IMR-90 (cell line): Measurements from ENCODE around the gene PPP2R5A. TPM values are rescaled to one million over a fixed set of nuclear protein-coding genes. Genes with fewer than 3 reads are reported as not detected.

Source experiments
- ATAC-seq: fragments of 200-7000 bp; cut with Tn5 transposase; 2 replicates; pipeline ENCODE4 v1.9.1; 2020; ENCODE audit warnings: low read depth, mild to moderate bottlenecking, moderate library complexity
- BruUV-seq: library from RNA; stranded (reverse); fragments of 400-500 nt; replicated peaks from 2 replicates; lab custom pipeline; 2021; lab: Mats Ljungman, UMichigan
- CTCF ChIA-PET: fragments of 300-600 bp; formaldehyde crosslinking; extraction: SDS; loops from one replicate; lab custom pipeline; 2021; ENCODE audit warnings: antibody characterized with exemption; lab: Yijun Ruan, JAX
- POLR2A ChIA-PET: fragments of 300-600 bp; sonication (Branson Sonifier 250); formaldehyde crosslinking; loops from one replicate; lab custom pipeline; 2022; ENCODE audit warnings: antibody characterized with exemption; ENCODE audit not compliant: unreplicated experiment; lab: Charles Lee
- DNase-seq: peaks from one replicate; pipeline ENCODE4 v3.0.0; 2013
- H2AFZ ChIP-seq: replicated peaks from 2 replicates; pipeline ENCODE3; 2013; ENCODE audit warnings: low read length, mild to moderate bottlenecking; ENCODE audit not compliant: poor library complexity
- H2AK5ac ChIP-seq: 2 replicates; pipeline ENCODE4 v1.6.1; 2013; ENCODE audit warnings: low read depth, low read length, inconsistent platforms
- H2AK9ac ChIP-seq: replicated peaks from 2 replicates; pipeline ENCODE3; 2013; ENCODE audit warnings: mild to moderate bottlenecking, low read depth, low read length, moderate library complexity; ENCODE audit not compliant: poor library complexity
- H2BK120ac ChIP-seq: 2 replicates; pipeline ENCODE4 v1.6.1; 2013; ENCODE audit warnings: low read depth, low read length, inconsistent platforms
- H2BK15ac ChIP-seq: 3 replicates; pipeline ENCODE4 v1.6.1; 2013; ENCODE audit warnings: low read depth, low read length, inconsistent platforms
- H2BK20ac ChIP-seq: 2 replicates; pipeline ENCODE4 v1.6.1; 2013; ENCODE audit warnings: low read depth, mild to moderate bottlenecking, inconsistent platforms, low read length, moderate library complexity
- H2BK5ac ChIP-seq: 2 replicates; pipeline ENCODE4 v1.6.1; 2013; ENCODE audit warnings: mild to moderate bottlenecking, low read depth, low read length, inconsistent platforms; ENCODE audit not compliant: poor library complexity, severe bottlenecking
- H3K14ac ChIP-seq: replicated peaks from 2 replicates; pipeline ENCODE4 v1.6.1; 2013; ENCODE audit warnings: low read depth, low read length, inconsistent platforms
- H3K18ac ChIP-seq: 2 replicates; pipeline ENCODE4 v1.6.1; 2013; ENCODE audit warnings: low read depth, low read length, control low read depth
- H3K23ac ChIP-seq: 2 replicates; pipeline ENCODE4 v1.6.1; 2013; ENCODE audit warnings: low read depth, low read length, inconsistent platforms
- H3K27ac ChIP-seq: 2 replicates; pipeline ENCODE4 v1.5.1; 2013; ENCODE audit warnings: mild to moderate bottlenecking, control low read depth, low read length; ENCODE audit not compliant: insufficient read depth
- H3K27me3 ChIP-seq: 2 replicates; pipeline ENCODE4 v1.6.1; 2013; ENCODE audit warnings: low read length; ENCODE audit not compliant: control insufficient read depth, insufficient read depth
- H3K36me3 ChIP-seq: 2 replicates; pipeline ENCODE4 v1.6.1; 2013; ENCODE audit warnings: low read length, mixed read lengths; ENCODE audit not compliant: control insufficient read depth, insufficient read depth
- H3K4ac ChIP-seq: 2 replicates; pipeline ENCODE4 v1.6.1; 2013; ENCODE audit warnings: low read depth, low read length, inconsistent platforms
- H3K4me1 ChIP-seq: 2 replicates; pipeline ENCODE4 v1.6.1; 2013; ENCODE audit warnings: low read length, mixed read lengths; ENCODE audit not compliant: control insufficient read depth, insufficient read depth
- H3K4me2 ChIP-seq: 2 replicates; pipeline ENCODE4 v1.6.1; 2013; ENCODE audit warnings: low read depth, mild to moderate bottlenecking, control low read depth, low read length, moderate library complexity
- H3K4me3 ChIP-seq: 2 replicates; pipeline ENCODE4 v1.5.1; 2013; ENCODE audit warnings: low read depth, mild to moderate bottlenecking, control low read depth, low read length, moderate library complexity; ENCODE audit not compliant: insufficient read depth
- H3K56ac ChIP-seq: 2 replicates; pipeline ENCODE4 v1.6.1; 2013; ENCODE audit warnings: low read length, inconsistent platforms; ENCODE audit not compliant: insufficient read depth; ENCODE audit errors: extremely low read depth
- H3K79me1 ChIP-seq, 2 experiments: 2 replicates each; pipeline ENCODE4 v1.6.1; 2013; ENCODE audit warnings: low read length in 2 of 2, inconsistent platforms in 1 of 2, low read depth in 1 of 2
- H3K9ac ChIP-seq: 2 replicates; pipeline ENCODE4 v1.6.1; 2013; ENCODE audit warnings: low read depth, low read length, control low read depth
- H3K9me1 ChIP-seq: 2 replicates; pipeline ENCODE4 v1.6.1; 2013; ENCODE audit warnings: low read length, inconsistent platforms; ENCODE audit not compliant: insufficient read depth
- H3K9me3 ChIP-seq: 2 replicates; pipeline ENCODE4 v1.6.1; 2013; ENCODE audit warnings: low read length; ENCODE audit not compliant: control insufficient read depth, insufficient read depth
- H4K20me1 ChIP-seq: 2 replicates; pipeline ENCODE4 v1.6.1; 2013; ENCODE audit warnings: low read length, inconsistent platforms; ENCODE audit not compliant: insufficient read depth
- H4K5ac ChIP-seq: 2 replicates; pipeline ENCODE4 v1.6.1; 2013; ENCODE audit warnings: mild to moderate bottlenecking, low read depth, low read length, control low read depth
- H4K8ac ChIP-seq, 2 experiments: 2 replicates each; pipeline ENCODE4 v1.6.1; 2013; ENCODE audit warnings: low read depth in 2 of 2, low read length in 2 of 2, control low read depth in 1 of 2, inconsistent platforms in 1 of 2
- H4K91ac ChIP-seq: 2 replicates; pipeline ENCODE4 v1.6.1; 2013; ENCODE audit warnings: low read depth, low read length, inconsistent platforms; ENCODE audit not compliant: insufficient read depth
- BHLHE40 ChIP-seq: fragments of 150-350 bp; IDR thresholded peaks from 2 replicates; pipeline ENCODE4 v1.6.1; 2016; ENCODE audit warnings: mild to moderate bottlenecking, low read depth, low read length
- FOS ChIP-seq: fragments of 150-350 bp; IDR thresholded peaks from 2 replicates; pipeline ENCODE4 v1.6.1; 2016; ENCODE audit warnings: low read depth, low read length
- MAFK ChIP-seq: IDR thresholded peaks from 2 replicates; pipeline ENCODE4 v1.6.1; 2012; ENCODE audit warnings: low read depth, low read length, improper control_type of control experiment
- NFE2L2 ChIP-seq: fragments of 150-350 bp; IDR thresholded peaks from 2 replicates; pipeline ENCODE4 v1.6.1; 2016; ENCODE audit warnings: low read depth, mild to moderate bottlenecking, low read length
- RAD21 ChIP-seq: IDR thresholded peaks from 2 replicates; pipeline ENCODE4 v1.6.1; 2012; ENCODE audit warnings: low read length, improper control_type of control experiment
- RFX5 ChIP-seq: IDR thresholded peaks from 2 replicates; pipeline ENCODE4 v1.8.0; 2012; ENCODE audit warnings: low read depth, mild to moderate bottlenecking, low read length, moderate library complexity
- WGBS, 2 experiments: methylation state at CpG; one replicate each; pipeline versions ENCODE4 v1.1.5 to v1.1.7; 2013; ENCODE audit warnings: missing lambda C conversion rate in 2 of 2; ENCODE audit not compliant: insufficient read length in 1 of 2; ENCODE audit errors: extremely low coverage in 2 of 2; 5-methylcytosine and 5-hydroxymethylcytosine counted together
- dilution Hi-C: fragments of 300-500 bp; cut with HindIII; formaldehyde crosslinking; loops from one replicate; pipeline ENCODE4 v1.14.3; 2018; ENCODE audit warnings: low sequenced_read_pairs; ENCODE audit not compliant: unreplicated experiment
- in situ Hi-C: fragments of 300-500 bp; cut with MboI; formaldehyde crosslinking; loops from 3 replicates; pipeline ENCODE4 v1.14.3; 2019; ENCODE audit warnings: low sequenced_read_pairs, inconsistent platforms, mixed read lengths
- intact Hi-C: fragments of 100-400 bp; cut with micrococcal nuclease; formaldehyde crosslinking; loops from 2 replicates; pipeline ENCODE4 v1.10.0; 2022
- polyA plus RNA-seq, 3 experiments: library from polyadenylated mRNA; depleted of rRNA; stranded (reverse); fragments of >200 nt; gene quantifications; 2 replicates each; pipeline ENCODE4 v1.2.3, GENCODE V29; 2012; ENCODE audit warnings: low replicate concordance in 1 of 3
- total RNA-seq: library from RNA; depleted of rRNA; stranded (reverse); fragments of >200 nt; gene quantifications from 2 replicates; pipeline ENCODE4 v1.2.3, GENCODE V29; 2012
- TF ChIP-seq, protein P1 (sequence below): fragments of 150-350 bp; IDR thresholded peaks from 2 replicates; pipeline ENCODE4 v1.6.1; 2016; ENCODE audit warnings: low read depth, mild to moderate bottlenecking, low read length, moderate library complexity, borderline replicate concordance

Gene PPP2R5A
- total and polyA plus RNA-seq, 2 of the 4 experiments (the other 2 are of a cell fraction): 8.4 to 12.6 TPM

DNA sequence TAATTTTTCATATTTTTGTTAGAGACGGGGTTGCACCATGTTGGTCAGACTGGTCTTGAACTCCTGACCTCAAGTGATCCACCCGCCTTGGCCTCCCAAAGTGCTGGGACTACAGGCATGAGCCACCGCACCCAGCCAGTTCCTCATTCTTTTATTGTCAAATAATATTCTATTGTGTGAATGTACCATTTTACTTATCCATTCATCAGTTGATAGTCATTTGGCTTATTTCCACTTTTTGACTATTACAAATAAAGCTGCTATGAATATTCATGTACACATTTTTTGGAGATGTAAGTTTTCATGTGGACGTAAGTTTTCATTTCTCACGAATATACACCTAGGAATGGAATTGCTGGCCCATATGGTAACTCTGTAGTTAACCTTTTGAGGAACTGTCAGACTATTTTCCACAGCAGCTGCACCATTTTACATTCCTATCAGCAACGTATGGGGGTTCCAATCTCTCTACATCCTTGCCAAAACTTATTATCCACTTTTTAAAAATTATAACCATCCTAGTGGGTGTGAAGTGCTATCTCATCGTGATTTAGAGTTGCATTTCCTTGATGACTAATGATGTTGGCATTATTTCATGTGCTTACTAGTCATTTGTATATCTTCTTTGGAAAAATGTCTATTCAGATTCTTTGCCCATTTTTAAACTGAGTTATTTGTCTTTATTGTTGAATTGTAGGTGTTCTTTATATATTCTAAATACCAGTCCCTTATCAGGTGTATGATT, 116.8 kb downstream of the PPP2R5A start:
- H4K20me1 ChIP-seq: no peaks in the 10 kb centered on the region
- no peak overlapping the region for H2AFZ ChIP-seq
- no peak overlapping the region; the same call in 1 of the 2 replicates for H3K4me2 ChIP-seq
- H2AK5ac ChIP-seq: no peak overlapping the region
- no peak overlapping the region for H3K56ac ChIP-seq
- no peak overlapping the region for H2BK120ac ChIP-seq
- BruUV-seq: no TSS peak
- peaks cover 2% of the 10 kb centered on the region; the same call in 1 of the 2 replicates for H3K4me1 ChIP-seq
- H3K4me3 ChIP-seq: no peak overlapping the region
- ATAC-seq (peak; percentile 60), DNase-seq (peak; percentile 73)
- peaks cover 1% of the 10 kb centered on the region for H3K9me3 ChIP-seq
- no peak overlapping the region for H3K23ac ChIP-seq
- H2BK20ac ChIP-seq: no peak overlapping the region
- POLR2A ChIA-PET: no interaction called here
- dilution Hi-C loops: no loop called here
- no peak overlapping the region for H3K4ac ChIP-seq
- H4K91ac ChIP-seq: no peak overlapping the region
- H3K27me3 ChIP-seq: no peaks in the 10 kb centered on the region
- H3K14ac ChIP-seq: no peak overlapping the region
- CTCF ChIA-PET: no interaction called here
- intact Hi-C loops: no loop called here
- 0 out of 2 replicates have a peak, but pooled peaks have one; percentile 23 for TF ChIP-seq FOS
- TF ChIP-seq NFE2L2: peak; percentile 78
- no peak for TF ChIP-seq RFX5
- TF ChIP-seq, protein P1, sequence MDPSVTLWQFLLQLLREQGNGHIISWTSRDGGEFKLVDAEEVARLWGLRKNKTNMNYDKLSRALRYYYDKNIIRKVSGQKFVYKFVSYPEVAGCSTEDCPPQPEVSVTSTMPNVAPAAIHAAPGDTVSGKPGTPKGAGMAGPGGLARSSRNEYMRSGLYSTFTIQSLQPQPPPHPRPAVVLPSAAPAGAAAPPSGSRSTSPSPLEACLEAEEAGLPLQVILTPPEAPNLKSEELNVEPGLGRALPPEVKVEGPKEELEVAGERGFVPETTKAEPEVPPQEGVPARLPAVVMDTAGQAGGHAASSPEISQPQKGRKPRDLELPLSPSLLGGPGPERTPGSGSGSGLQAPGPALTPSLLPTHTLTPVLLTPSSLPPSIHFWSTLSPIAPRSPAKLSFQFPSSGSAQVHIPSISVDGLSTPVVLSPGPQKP: no peak
- peak; percentile 45 for TF ChIP-seq MAFK
- TF ChIP-seq BHLHE40: no peak
- TF ChIP-seq RAD21: no peak
- no peak overlapping the region for H2BK15ac ChIP-seq
- H3K18ac ChIP-seq: peak overlapping the region; percentile 59; the same call in 1 of the 2 replicates
- no peak overlapping the region for H4K5ac ChIP-seq
- 0 out of 4 replicates have a peak, but pooled peaks cover 0 to 5% of the 10 kb centered on the region in 2 experiments for H3K79me1 ChIP-seq
- WGBS, 2 experiments: no CpG with 5 or more reads among the region's 7 CpGs
- H3K36me3 ChIP-seq: peaks cover 5% of the 10 kb centered on the region
- peak overlapping the region in 1 of 2 experiments; percentile 60; a peak in 1 of 4 replicates for H4K8ac ChIP-seq
- no peaks in the 10 kb centered on the region for H3K9me1 ChIP-seq
- in situ Hi-C loops: no loop called here
- H3K27ac ChIP-seq: no peak overlapping the region
- H2BK5ac ChIP-seq: peak overlapping the region; percentile 67
- no peak overlapping the region for H3K9ac ChIP-seq
- H2AK9ac ChIP-seq: no peak overlapping the region
